GM12878 (cell line): ENCODE measurements around the gene FLAD1. TPM values are rescaled to one million over a fixed set of nuclear protein-coding genes. Genes with fewer than 3 reads are reported as not detected.

Source experiments
- ATF7 ChIP-seq: fragments of 450-650 bp; IDR thresholded peaks from 2 replicates; pipeline ENCODE4 v1.6.1; 2016; ENCODE audit warnings: low read depth, mild to moderate bottlenecking
- CHD2 ChIP-seq: IDR thresholded peaks from 2 replicates; pipeline ENCODE4 v1.6.1; 2011; ENCODE audit warnings: low read depth, low read length, improper control_type of control experiment, borderline replicate concordance
- CREB1 ChIP-seq: IDR thresholded peaks from 2 replicates; pipeline ENCODE4 v1.6.1; 2012; ENCODE audit warnings: low read depth, mild to moderate bottlenecking, inconsistent platforms
- DPF2 ChIP-seq: fragments of 450-650 bp; IDR thresholded peaks from 2 replicates; pipeline ENCODE4 v1.6.1; 2017; ENCODE audit warnings: mild to moderate bottlenecking
- FOS ChIP-seq: IDR thresholded peaks from 3 replicates; pipeline ENCODE4 v1.6.1; 2011; ENCODE audit warnings: borderline replicate concordance; ENCODE audit not compliant: insufficient read length; ENCODE audit errors: extremely low read depth
- FOXK2 ChIP-seq: fragments of 450-650 bp; IDR thresholded peaks from 2 replicates; pipeline ENCODE4 v1.6.1; 2017; ENCODE audit warnings: mild to moderate bottlenecking, moderate library complexity
- IKZF2 ChIP-seq, 2 experiments: fragments of 450-650 bp; IDR thresholded peaks; 2 replicates each; pipeline ENCODE4 v1.6.1; 2017; ENCODE audit warnings: mild to moderate bottlenecking in 2 of 2, moderate library complexity in 2 of 2
- JUNB ChIP-seq: IDR thresholded peaks from 2 replicates; pipeline ENCODE4 v1.6.1; 2016; ENCODE audit warnings: antibody characterized with exemption, mild to moderate bottlenecking
- NBN ChIP-seq: fragments of 450-650 bp; IDR thresholded peaks from 2 replicates; pipeline ENCODE4 v1.6.1; 2016
- NFIC ChIP-seq: IDR thresholded peaks from 2 replicates; pipeline ENCODE4 v1.6.1; 2012; ENCODE audit warnings: low read depth, mild to moderate bottlenecking, inconsistent platforms, low read length, moderate library complexity
- NFYB ChIP-seq: IDR thresholded peaks from 2 replicates; pipeline ENCODE4 v1.6.1; 2011; ENCODE audit warnings: low read depth, mild to moderate bottlenecking, low read length, improper control_type of control experiment, moderate library complexity; ENCODE audit not compliant: insufficient read depth
- PML ChIP-seq: IDR thresholded peaks from 2 replicates; pipeline ENCODE4 v1.6.1; 2012; ENCODE audit warnings: low read length, inconsistent platforms
- POU2F2 ChIP-seq: IDR thresholded peaks from 3 replicates; pipeline ENCODE4 v1.6.1; 2011; ENCODE audit warnings: low read depth, mild to moderate bottlenecking, low read length, borderline replicate concordance
- RAD51 ChIP-seq: fragments of 450-650 bp; IDR thresholded peaks from 2 replicates; pipeline ENCODE4 v1.6.1; 2016; ENCODE audit warnings: moderate library complexity, mild to moderate bottlenecking, inconsistent platforms
- RELA ChIP-seq: fragments of 450-650 bp; IDR thresholded peaks from 2 replicates; pipeline ENCODE4 v1.8.0; 2014; ENCODE audit warnings: borderline replicate concordance; ENCODE audit not compliant: partially characterized antibody
- RUNX3 ChIP-seq: IDR thresholded peaks from 2 replicates; pipeline ENCODE4 v1.6.1; 2012; ENCODE audit warnings: low read length, inconsistent platforms
- SIN3A ChIP-seq: IDR thresholded peaks from 2 replicates; pipeline ENCODE4 v1.6.1; 2012; ENCODE audit warnings: low read depth, low read length, improper control_type of control experiment
- SIX5 ChIP-seq: IDR thresholded peaks from 2 replicates; pipeline ENCODE4 v1.6.1; 2011; ENCODE audit warnings: mild to moderate bottlenecking, low read depth, low read length, moderate library complexity; ENCODE audit not compliant: severe bottlenecking
- SMAD1 ChIP-seq: fragments of 450-650 bp; IDR thresholded peaks from 2 replicates; pipeline ENCODE4 v1.6.1; 2018; ENCODE audit warnings: mild to moderate bottlenecking, low read depth; ENCODE audit not compliant: partially characterized antibody
- SP1 ChIP-seq: IDR thresholded peaks from one replicate; pipeline ENCODE4 v1.6.1; 2011; ENCODE audit warnings: low read depth, low read length
- SPI1 ChIP-seq: IDR thresholded peaks from 2 replicates; pipeline ENCODE4 v1.6.1; 2011; ENCODE audit warnings: low read depth, mild to moderate bottlenecking, low read length, moderate library complexity, borderline replicate concordance; ENCODE audit not compliant: insufficient read depth
- YY1 ChIP-seq: IDR thresholded peaks from 2 replicates; pipeline ENCODE4 v1.6.1; 2011; ENCODE audit warnings: low read depth, mild to moderate bottlenecking, low read length
- ZNF207 ChIP-seq: fragments of 450-650 bp; IDR thresholded peaks from 2 replicates; pipeline ENCODE4 v1.6.1; 2014; ENCODE audit warnings: antibody characterized with exemption, mild to moderate bottlenecking, borderline replicate concordance
- ZNF622 ChIP-seq: fragments of 450-650 bp; IDR thresholded peaks from 2 replicates; pipeline ENCODE4 v1.6.1; 2017; ENCODE audit warnings: mild to moderate bottlenecking, inconsistent platforms
- polyA plus RNA-seq, 11 experiments: library from polyadenylated mRNA; depleted of rRNA in 4 of 11; unstranded in 6 of 11; stranded (reverse) in 5 of 11; fragments of >200 nt; fragmentation: Nextera tagmentation in 4 of 11; fragmentation: Illumina TruSeq in 1 of 11; extraction: Ambion mirVana in 4 of 11; extraction: Trizol in 1 of 11; gene quantifications; 1 replicate in 1 of 11; 2 replicates in 10 of 11; pipeline versions ENCODE4 v1.2.1 to v1.2.3, GENCODE V29; 2011 to 2016; ENCODE audit warnings: inconsistent platforms in 2 of 11, missing spikeins in 2 of 11, low read depth in 1 of 11
- total RNA-seq, 4 experiments: library from RNA; depleted of rRNA in 3 of 4; stranded (reverse); fragments of >200 nt in 3 of 4; fragmentation: Illumina TruSeq in 1 of 4; extraction: Trizol in 1 of 4; gene quantifications; 2 replicates each; pipeline versions ENCODE4 v1.2.1 to v1.2.3, GENCODE V29; 2013 to 2021
- TF ChIP-seq, protein P1 (sequence below): fragments of 150-350 bp; IDR thresholded peaks from 2 replicates; pipeline ENCODE4 v1.6.1; 2014; ENCODE audit warnings: mild to moderate bottlenecking, low read depth, low read length
- TF ChIP-seq, protein P2 (sequence below): fragments of 450-650 bp; IDR thresholded peaks from 2 replicates; pipeline ENCODE4 v1.6.1; 2016; ENCODE audit warnings: mild to moderate bottlenecking, moderate library complexity, borderline replicate concordance

The FLAD1 gene
- total and polyA plus RNA-seq, 10 of the 15 experiments (the other 5 are each of a cell fraction or from before 2014, with no cell fraction given), result 22.9 to 93.4 (median 56.6) TPM

DNA sequence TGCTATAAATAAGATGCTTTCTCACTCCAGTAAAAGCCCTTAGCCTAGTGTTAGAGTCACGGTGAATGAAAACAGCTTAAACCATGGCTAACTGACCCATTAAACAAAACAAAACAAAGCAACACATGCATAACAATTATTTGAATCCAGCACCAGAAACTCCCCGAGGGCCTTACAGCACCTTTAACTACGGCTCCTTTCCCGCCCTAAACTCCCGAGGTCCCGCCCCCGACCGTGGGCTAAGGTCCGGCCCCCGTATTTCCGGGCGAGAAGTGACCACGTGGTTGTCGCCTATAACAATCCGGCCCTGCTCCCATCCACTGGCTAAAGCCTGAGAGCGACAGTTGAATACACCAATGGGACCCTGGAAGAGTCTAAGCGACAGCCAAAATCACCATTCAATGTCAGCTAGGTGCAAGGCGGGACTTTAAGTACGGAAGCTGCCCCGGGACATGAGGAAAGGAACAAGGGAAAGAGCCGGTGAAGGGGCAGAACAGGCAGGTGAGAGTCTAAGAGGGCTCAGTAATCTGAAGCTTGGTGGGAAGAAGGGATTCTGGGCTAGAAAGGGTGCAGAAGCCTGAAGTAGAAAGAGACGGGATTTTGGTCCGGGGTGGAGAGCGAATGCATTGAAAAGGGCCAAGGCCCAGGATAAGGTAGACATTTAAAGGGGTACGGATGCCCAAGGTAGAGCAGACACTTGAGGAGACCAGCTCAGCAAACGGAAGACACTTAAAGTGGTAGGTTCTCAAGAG is at the start of gene FLAD1 (continued):
- TF ChIP-seq SPI1, result peak; percentile 23; the same call in 1 of the 2 replicates
- TF ChIP-seq SP1, result peak; percentile 99
- TF ChIP-seq RUNX3, result no peak; the same call in 1 of the 2 replicates
- peak; percentile 40; the same call in 1 of the 2 replicates for TF ChIP-seq FOXK2
- peak; percentile 82 for TF ChIP-seq PML
- TF ChIP-seq NFIC, result peak; percentile 72
- TF ChIP-seq CREB1, result peak; percentile 68
- peak; percentile 97 for TF ChIP-seq NFYB
- TF ChIP-seq SIX5, result peak; percentile 28
- TF ChIP-seq NBN, result peak; percentile 87
- TF ChIP-seq SMAD1, result peak; percentile 41
- TF ChIP-seq ZNF622, result no peak
- TF ChIP-seq RAD51, result peak; percentile 97
- TF ChIP-seq POU2F2, result peak; percentile 7; the same call in 1 of the 3 replicates
- TF ChIP-seq ATF7, result peak; percentile 69; the same call in 1 of the 2 replicates
- peak; percentile 93 for TF ChIP-seq FOS
- peak; percentile 19 to 86; a peak in 3 of 4 replicates for TF ChIP-seq IKZF2 (IDR thresholded peaks at IDR 0.05)
- peak; percentile 80 for TF ChIP-seq ZNF207
- no peak for TF ChIP-seq JUNB
- peak; percentile 98 for TF ChIP-seq CHD2
- TF ChIP-seq, protein P1, sequence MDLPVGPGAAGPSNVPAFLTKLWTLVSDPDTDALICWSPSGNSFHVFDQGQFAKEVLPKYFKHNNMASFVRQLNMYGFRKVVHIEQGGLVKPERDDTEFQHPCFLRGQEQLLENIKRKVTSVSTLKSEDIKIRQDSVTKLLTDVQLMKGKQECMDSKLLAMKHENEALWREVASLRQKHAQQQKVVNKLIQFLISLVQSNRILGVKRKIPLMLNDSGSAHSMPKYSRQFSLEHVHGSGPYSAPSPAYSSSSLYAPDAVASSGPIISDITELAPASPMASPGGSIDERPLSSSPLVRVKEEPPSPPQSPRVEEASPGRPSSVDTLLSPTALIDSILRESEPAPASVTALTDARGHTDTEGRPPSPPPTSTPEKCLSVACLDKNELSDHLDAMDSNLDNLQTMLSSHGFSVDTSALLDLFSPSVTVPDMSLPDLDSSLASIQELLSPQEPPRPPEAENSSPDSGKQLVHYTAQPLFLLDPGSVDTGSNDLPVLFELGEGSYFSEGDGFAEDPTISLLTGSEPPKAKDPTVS, result 0 out of 2 replicates have a peak, but pooled peaks have one; percentile 51
- TF ChIP-seq, protein P2, sequence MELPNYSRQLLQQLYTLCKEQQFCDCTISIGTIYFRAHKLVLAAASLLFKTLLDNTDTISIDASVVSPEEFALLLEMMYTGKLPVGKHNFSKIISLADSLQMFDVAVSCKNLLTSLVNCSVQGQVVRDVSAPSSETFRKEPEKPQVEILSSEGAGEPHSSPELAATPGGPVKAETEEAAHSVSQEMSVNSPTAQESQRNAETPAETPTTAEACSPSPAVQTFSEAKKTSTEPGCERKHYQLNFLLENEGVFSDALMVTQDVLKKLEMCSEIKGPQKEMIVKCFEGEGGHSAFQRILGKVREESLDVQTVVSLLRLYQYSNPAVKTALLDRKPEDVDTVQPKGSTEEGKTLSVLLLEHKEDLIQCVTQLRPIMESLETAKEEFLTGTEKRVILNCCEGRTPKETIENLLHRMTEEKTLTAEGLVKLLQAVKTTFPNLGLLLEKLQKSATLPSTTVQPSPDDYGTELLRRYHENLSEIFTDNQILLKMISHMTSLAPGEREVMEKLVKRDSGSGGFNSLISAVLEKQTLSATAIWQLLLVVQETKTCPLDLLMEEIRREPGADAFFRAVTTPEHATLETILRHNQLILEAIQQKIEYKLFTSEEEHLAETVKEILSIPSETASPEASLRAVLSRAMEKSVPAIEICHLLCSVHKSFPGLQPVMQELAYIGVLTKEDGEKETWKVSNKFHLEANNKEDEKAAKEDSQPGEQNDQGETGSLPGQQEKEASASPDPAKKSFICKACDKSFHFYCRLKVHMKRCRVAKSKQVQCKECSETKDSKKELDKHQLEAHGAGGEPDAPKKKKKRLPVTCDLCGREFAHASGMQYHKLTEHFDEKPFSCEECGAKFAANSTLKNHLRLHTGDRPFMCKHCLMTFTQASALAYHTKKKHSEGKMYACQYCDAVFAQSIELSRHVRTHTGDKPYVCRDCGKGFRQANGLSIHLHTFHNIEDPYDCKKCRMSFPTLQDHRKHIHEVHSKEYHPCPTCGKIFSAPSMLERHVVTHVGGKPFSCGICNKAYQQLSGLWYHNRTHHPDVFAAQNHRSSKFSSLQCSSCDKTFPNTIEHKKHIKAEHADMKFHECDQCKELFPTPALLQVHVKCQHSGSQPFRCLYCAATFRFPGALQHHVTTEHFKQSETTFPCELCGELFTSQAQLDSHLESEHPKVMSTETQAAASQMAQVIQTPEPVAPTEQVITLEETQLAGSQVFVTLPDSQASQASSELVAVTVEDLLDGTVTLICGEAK, result peak; percentile 97
- TF ChIP-seq YY1, result peak; percentile 48; the same call in 1 of the 2 replicates
- TF ChIP-seq DPF2, result peak; percentile 100
- TF ChIP-seq RELA, result no peak
- peak; percentile 74; the same call in 1 of the 2 replicates for TF ChIP-seq SIN3A
